ENCODE measurements around the gene TARBP2.

TARBP2 gene, protein sequence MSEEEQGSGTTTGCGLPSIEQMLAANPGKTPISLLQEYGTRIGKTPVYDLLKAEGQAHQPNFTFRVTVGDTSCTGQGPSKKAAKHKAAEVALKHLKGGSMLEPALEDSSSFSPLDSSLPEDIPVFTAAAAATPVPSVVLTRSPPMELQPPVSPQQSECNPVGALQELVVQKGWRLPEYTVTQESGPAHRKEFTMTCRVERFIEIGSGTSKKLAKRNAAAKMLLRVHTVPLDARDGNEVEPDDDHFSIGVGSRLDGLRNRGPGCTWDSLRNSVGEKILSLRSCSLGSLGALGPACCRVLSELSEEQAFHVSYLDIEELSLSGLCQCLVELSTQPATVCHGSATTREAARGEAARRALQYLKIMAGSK
- long read RNA-seq, donor 1, transcript TARBP2-201 (9 exons, 1,867 nt): major isoform, 11 of 21 reads
- long read RNA-seq, donor 1, partial matches to known transcripts: 8 of 21 reads
- long read RNA-seq, donor 1, other reads (novel, unspliced or antisense): 0 of 21 reads
- long read RNA-seq, donor 2, transcript TARBP2-201 (9 exons, 1,867 nt): major isoform, 17 of 19 reads
- long read RNA-seq, donor 2, partial matches to known transcripts: 0 of 19 reads
- long read RNA-seq, donor 2, other reads (novel, unspliced or antisense): 0 of 19 reads
- long read RNA-seq, donor 3, transcript TARBP2-201 (9 exons, 1,867 nt): major isoform, 5 of 12 reads
- long read RNA-seq, donor 3, partial matches to known transcripts: 5 of 12 reads
- long read RNA-seq, donor 3, other reads (novel, unspliced or antisense): 0 of 12 reads
- long read RNA-seq, donor 4, partial matches to known transcripts: 8 of 17 reads
- long read RNA-seq, donor 4, other reads (novel, unspliced or antisense): 0 of 17 reads
- long read RNA-seq, donor 5, transcript TARBP2-201 (9 exons, 1,867 nt): major isoform, 5 of 10 reads
- long read RNA-seq, donor 5, partial matches to known transcripts: 0 of 10 reads
- long read RNA-seq, donor 5, other reads (novel, unspliced or antisense): 0 of 10 reads
- long read RNA-seq, donor 6, transcript TARBP2-201 (9 exons, 1,867 nt): major isoform, 8 of 12 reads
- long read RNA-seq, donor 6, partial matches to known transcripts: 0 of 12 reads
- long read RNA-seq, donor 6, other reads (novel, unspliced or antisense): 0 of 12 reads
- long read RNA-seq, donor 7, transcript TARBP2-201 (9 exons, 1,867 nt): major isoform, 5 of 16 reads
- long read RNA-seq, donor 7, transcript TARBP2-214 (9 exons, 1,855 nt): major isoform, 5 of 16 reads
- long read RNA-seq, donor 7, partial matches to known transcripts: 0 of 16 reads
- long read RNA-seq, donor 7, other reads (novel, unspliced or antisense): 0 of 16 reads
- long read RNA-seq, donor 8, transcript TARBP2-201 (9 exons, 1,867 nt): major isoform, 7 of 10 reads
- long read RNA-seq, donor 8, partial matches to known transcripts: 0 of 10 reads
- long read RNA-seq, donor 8, other reads (novel, unspliced or antisense): 0 of 10 reads

DNA sequence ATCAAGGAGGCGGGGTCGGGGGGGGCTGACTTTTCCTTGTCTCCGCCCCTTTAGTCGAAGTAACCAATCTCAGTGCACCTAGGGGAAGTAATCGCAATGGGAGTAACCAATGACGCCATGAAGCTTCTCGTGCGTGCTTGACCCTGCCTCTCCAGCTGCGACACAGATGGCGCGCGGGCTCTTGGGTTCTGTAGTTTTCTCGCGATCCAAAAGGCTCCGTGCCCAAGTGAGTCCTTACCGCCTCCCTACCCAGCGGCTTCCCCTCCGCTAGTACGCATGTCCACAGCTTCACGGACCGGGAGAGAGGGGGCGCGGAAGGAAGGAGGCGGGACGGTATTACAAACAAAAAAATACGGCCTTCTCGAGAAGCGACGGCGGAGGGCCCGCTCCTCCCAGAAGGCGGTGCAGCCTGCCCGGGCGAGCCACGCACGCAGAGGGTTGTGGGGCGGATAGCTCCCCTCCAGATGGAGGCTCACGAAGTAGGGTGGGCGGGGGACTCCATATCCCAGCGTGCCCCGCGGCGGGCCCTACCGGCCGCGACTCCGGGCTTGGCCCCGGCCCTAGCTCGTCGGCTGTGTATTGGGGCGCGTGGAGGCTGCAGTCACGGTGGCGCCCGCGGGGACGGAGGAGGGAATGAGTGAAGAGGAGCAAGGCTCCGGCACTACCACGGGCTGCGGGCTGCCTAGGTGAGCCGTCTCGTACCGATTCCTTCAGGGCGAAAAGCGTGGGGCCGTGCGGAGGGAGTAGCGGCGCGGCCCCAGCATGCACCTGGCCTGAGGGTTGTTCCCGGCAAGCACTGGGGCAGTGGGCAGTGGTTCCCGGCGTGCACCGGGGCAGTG, at the start of gene TARBP2:
TSS of gene TARBP2 (plus strand) at position 508 of the 839 bp plus-strand sequence. CDS start at position 634, 126 bp downstream.
- DNase-seq: peak; percentile 99

DNA sequence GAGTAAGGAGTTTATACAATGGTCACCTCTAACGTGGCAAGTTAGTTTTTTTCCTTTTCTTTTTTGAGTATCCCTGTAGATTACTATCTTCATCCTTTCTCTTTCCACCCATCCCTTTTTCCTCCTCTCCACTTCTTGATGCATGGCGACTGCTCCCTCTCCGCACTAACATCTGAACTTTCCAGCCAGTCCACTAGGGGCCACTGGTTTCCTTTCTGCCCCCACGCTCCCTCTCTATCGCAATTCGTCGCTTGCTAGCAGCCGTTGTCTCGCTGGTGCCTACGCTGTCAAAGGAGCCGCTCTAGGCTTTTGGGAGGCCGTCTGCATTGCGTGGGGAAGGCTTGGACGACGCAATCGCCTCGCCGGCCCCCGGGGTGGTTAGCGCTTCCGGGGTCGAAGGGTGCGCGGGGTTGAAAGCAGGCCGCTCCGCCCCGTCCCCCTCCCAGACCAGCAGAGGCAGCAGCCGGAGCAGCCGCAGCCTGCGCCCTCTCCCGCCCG, 49.4 kb upstream of the TARBP2 start, which contains the start of gene PCBP2:
TSS of gene PCBP2 (plus strand) at position 442 of the 498 bp plus-strand sequence. CDS start 2,699 bp downstream, outside the sequence.
- peak; percentile 85 for DNase-seq

DNA sequence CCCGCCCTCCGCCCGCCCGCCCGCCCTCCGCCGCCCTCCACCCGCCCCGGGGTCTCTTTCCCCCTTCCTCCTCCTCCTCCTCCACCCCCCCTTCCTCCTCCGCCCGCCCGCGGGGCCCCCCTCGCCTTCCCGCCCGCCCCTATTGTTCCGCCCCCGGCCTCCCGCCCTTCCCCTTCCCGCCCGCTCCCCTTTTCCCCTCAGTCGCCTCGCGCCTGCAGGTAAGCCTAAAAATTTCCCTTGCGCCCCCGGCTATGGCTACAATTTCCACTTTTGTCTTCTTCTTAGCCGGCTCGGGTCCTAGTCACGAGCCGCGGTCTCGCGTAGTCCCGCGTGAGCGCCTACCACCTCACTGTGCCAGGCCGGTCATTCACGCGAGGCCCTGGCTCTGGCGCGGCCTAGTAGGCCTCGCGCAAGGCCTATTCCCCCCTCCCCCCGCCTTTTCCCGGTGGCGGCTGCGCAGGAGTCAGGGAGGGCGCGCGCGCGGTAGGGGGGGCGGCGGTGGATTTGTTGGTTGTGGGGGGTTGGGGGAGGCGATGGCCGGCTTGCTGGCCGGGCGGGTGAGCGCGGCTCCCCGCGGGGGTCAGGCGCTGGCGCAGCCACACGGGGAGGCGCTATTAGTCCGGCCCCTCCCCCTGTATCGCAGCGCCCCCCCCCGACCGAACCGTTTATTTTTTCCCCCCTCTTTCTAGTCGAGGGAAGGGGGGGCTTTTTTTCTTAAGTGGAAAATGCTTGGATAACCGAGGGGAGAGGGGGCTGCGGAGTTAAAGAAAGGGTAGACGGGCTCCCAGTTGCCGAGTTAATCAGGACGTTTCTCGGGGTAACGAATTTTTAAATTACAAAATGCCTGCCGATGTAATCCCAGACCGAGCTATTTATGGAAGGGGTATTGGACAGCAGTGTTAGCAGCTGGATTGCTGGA, 48.7 kb upstream of the TARBP2 start:
- peak; percentile 87 for DNase-seq

DNA sequence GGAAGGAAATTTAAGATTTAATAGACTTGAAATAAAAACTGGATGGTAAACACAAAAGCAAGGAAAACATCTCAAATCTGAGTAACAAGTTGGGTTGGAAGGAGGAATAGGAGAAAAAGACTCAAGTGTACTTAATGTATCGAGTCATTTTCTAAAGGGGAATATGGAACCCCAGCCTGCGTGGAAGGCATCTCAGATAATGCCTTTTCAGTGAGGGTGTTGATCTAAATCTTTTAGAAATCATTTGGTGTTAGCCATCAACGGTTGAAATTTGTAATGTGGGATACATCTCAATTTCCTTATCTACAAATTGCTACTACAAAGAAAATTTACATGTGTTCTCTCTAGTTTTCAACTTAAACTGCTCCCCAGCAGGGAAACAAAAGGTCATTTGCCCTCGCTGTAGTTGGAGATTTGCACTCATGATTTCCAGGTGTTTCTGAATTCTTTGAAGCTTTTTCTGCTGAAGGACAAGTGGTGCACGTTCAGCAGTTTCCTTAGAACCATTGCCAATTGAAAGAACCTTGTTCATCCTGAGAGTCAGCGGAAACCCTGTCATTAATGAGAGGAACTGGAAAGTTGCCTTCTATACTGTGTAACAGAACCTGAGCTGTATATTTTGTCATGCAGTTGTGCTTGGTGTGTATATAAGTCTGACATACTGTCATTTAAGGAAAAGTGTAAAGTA, 47.0 kb upstream of the TARBP2 start:
- DNase-seq: no peak

DNA sequence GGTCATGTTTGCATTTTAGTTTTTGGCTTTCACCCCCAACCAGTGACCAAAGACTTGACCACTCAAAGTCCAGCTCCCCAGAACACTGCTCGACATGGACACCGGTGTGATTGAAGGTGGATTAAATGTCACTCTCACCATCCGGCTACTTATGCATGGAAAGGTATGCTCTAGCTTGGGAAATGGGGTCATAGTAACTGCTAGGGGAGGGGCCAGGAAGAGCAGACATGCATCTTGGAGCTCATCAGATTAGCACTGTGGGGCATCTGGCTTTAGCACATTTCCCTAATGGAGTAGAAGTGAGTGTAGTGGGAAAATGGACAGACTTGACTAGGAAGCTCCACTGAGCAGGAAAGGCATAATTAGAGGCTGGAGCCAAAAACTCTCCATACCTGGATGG, 46.4 kb upstream of the TARBP2 start:
- no peak for DNase-seq

DNA sequence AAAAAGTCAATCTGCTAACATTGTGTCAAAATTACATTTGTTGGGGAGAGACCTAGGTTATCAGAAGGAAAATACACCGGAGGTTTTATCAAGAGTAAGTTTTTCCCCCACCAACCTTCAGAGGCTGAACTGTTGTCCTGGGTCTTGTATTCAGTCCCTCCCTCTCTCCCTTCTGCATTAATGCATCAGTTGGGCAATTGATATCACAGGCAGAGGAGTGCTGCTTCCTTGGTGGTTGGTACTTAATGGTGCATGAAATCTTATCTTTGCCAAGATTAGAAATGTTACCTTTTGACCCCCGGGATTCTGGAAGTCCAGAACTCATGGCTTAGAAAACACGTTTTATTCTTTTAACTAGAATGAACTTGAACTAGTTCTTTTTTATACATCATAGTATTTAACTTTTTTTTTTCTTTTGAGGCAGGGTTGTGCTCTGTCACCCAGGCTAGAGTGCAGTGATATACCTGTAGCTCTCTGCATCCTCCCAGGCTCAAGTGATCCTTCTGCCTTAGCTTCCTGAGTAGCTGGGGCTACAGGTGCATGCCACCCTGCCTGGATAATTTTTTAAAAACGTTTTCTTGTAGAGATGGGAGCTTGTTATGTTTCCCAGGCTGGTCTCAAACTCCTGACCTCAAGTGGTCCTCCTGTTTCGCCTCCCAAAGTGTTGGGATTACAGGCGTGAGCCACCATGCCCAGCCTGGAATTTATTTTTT, 44.3 kb upstream of the TARBP2 start:
- DNase-seq: no peak

DNA sequence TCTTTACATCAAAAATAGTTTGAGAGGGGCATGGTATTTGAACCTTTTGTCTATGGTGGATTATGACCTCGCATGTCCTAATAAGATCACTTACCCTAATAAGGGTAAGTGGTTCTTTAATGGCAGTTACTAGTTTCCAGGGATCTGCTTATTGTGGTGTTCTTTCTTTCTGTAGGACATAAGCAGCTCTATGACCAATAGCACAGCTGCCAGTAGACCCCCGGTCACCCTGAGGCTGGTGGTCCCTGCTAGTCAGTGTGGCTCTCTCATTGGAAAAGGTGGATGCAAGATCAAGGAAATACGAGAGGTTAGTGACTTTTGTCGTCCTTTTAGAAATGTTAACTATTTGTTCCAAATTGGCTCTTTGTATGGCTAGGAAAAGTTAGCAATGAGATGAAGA, 42.0 kb upstream of the TARBP2 start:
- DNase-seq: no peak

DNA sequence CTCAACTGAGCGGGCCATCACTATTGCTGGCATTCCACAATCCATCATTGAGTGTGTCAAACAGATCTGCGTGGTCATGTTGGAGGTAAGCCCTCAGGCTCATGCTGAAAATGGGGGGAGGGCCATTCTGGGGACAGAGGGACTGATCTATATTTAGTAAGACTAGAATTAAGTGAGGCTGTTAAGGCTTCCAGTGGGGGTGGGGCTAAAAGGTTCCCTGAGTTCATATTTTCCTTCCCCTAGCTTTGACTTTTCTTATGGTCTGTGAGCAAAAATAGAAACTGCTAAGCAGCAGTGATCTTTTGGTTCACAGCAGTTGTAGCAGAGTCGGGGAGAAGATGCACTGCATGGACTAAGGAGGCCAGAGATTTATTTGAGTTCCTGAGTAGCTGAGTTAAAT, 40.0 kb upstream of the TARBP2 start:
- DNase-seq: no peak

DNA sequence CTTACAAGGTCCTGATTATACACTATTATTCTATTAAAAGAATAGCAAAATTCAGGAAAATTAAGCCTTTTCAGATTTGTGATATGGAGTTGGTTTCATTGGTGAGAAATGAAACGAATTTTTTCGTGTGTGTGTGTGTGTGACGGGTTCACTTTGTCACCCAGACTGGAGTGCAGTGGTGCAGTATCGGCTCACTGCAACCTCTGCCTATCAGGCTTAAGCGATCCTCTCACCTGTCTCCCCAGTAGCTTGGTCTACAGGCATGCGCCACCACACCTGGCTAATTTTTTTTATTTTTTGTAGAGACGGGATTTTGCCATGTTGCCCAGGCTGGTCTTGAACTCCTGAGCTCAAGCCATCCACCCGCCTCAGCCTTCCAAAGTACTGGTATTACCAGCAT, 39.5 kb upstream of the TARBP2 start:
- DNase-seq: no peak

DNA sequence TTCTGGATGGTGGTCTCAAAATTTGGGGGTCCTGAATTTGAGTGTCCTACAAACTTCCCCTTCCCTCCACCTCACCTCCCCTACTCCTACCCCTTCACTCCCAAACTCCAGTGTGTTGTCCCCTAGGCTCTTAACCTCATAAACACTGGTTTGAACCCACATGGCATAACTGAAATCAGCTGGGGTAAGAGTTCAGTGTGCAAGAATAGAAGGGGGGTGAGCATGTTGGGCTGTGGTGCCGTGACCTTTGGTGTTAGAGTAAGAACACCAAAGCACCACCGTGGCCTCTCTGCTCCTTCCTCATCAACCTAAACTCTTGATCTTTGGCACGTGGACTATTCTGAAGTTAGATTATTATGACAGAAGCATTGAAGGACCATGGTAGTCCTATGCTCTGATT, 38.1 kb upstream of the TARBP2 start:
- DNase-seq: no peak

DNA sequence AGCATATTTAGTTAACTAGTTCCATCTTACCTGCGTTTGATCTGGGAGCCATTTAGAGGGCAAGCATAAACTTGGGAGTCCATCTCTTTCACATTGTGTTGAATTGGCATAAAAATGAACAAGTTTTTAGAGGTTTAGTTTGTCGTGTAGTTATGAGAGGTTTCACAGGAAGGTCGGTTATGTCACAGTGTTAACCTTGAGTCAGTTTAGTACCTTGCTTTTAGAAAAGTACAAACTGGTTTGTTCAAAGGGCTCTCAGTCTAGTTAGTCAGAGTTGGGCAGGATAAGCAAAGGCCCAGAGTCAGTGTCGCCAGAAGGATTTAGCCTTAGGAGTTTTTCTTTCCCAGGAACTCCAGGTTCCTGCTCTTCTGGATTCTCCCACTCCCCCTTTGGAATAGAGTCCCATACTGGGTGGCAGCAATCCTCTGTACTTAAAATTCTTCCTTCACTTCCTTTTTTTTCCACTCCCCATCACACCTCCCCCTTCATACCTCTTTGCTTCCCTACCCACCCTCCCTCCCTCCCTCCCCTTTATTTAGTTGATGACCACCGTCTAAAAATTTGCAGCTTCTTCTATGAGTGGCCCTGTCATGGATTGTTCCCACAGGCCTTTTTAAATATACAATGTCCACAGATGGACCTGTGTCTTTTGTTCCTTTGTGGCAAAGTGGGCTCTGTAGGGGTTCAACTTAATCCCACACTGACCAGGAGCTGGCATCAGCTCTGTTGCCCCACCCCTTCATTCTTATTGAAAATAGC, 37.1 kb upstream of the TARBP2 start:
- no peak for DNase-seq

DNA sequence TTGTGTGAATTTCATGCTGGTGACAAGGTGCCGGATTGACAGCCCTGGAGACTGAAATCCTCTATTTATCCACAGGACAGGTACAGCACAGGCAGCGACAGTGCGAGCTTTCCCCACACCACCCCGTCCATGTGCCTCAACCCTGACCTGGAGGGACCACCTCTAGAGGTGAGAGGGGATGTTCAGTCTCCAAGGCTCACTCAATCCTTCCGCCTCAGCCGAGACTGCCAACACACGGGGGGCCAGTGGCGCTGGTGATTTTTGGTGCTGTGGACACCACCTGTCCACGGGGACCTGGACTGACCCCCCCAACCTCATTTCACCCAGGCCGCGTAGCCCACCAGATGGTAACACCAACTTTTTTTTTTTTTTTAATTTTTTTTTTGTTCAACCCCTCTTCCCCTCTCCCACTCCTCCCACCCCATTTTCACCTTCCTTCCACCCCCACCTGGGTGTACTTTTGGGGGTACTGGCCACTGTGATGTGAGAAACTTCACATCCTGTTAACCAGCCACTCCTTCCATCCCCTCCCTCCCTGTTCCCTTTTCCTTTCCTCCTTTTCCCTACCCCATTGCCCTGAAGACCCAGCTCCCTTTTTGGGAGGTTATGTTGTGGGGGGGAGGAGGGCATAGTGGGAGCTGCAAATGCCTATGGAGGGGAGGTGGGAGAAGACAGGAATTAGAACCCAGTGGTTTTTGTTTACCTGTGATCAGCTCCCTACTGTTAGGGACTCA, 36.2 kb upstream of the TARBP2 start:
- DNase-seq: no peak

DNA sequence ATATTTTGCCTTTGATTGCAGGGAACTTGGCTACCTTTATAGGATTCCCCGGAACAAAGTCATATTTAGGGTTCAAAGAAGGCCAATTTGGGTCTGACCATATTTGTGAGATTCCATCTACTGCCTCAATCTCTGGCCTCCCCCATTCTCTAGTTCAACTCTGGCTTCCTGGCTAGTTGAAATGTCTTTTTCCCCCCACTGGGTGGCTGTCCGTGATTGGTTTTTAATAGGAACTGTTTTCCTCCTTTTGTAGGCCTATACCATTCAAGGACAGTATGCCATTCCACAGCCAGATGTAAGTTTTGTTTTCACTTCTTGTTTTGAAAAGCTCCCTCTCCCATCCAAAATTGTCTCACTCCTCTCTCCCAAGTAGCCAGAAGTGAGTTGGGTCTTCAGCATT, 35.4 kb upstream of the TARBP2 start:
- no peak for DNase-seq

DNA sequence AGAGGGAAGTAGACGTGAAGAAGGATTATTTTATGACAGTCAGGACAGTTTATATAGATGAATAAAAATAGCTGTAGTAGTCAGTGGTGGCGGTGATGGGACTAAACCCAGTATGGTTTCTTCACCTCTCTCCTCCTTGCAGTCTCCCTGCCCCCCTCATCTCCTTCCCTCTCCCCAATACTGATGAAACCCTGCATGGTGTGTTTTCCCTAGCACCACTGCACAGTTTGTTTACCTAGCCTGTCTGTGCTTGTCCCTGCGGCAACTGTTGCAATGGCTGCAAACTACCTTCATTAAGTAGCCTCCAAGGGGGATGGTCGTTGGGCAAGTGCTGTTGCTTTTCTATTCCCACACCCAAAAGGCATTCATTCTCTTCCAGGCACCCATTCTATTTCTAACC, 34.4 kb upstream of the TARBP2 start:
- DNase-seq: no peak

DNA sequence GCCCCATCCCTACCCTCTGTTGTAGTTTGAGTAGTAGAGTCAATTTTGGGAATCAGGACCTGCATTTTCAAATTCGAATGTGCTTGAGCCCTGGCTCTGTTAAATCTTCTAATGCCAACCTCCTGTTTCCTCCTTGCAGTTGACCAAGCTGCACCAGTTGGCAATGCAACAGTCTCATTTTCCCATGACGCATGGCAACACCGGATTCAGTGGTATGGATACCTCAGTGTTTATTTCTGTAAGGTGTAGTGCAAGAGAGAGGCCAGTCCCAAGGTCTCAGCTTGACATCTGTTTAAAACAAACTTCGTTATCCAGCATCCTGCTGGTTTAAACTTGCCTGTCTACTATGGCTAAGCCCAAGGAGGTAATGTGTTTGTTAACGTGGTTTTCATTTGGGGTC, 34.0 kb upstream of the TARBP2 start:
- DNase-seq: no peak

DNA sequence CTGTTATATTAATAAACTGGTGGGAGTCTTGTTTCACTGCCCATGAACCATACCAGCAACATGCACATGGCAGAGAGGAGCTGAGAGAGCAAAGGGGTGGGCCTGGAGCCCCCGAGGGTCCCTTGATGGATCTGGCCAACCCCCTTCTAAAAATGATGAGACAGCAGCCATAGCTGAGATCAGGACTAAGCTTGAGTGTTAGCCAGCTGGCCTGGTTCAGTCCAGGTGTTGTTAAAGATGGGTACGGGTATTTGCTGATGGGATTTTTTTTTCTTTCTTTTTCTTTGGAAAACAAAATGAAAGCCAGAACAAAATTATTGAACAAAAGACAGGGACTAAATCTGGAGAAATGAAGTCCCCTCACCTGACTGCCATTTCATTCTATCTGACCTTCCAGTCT, 33.2 kb upstream of the TARBP2 start:
- DNase-seq: no peak

DNA sequence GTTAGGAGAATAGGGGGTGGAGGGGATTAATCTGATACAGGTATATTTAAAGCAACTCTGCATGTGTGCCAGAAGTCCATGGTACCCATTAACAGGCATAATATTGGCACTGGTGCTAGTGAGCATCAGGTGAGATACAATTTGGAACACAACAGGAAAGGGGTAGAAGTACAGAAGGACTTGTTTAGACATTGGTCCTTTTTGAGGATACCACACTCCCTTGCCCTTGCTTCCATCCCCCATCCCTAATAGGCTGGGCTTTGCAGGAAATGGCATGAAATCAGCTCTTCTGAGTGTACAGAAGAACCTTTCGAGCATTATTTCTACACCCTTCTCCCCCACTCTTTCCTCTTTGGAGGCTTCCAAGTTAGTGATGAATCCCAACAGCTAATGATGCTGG, 32.8 kb upstream of the TARBP2 start:
- DNase-seq: no peak

Data from right kidney (tissue), 9 donors.